ENCODE results near the gene DAGLA.

Gene DAGLA

DNA sequence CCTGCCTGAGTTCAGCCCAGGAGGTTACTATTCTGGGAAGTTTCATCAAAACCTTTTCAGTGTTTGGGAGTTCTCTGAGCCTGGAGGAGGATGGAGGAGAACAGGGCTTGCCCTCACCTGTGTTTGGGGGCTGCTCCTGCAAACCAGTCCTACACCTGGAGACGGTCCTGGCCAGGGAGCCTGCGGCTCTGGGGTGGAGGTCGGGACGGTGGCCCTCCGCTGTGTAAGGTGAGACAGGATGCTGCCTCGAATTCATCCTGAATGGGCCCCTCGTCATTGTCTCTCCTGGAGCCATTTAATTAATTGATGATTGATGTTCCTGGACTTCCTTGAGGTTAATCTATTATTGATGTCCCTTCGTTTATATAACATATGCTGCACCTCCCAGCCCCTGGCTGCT lies 6.3 kb downstream of the DAGLA start:
- DNase-seq, result no peak
- in situ Hi-C loops (cut with MboI; ENCODE audit: low pct_unique_long_range_greater_than_20kb, low sequenced_read_pairs), result no loop called here

- in situ Hi-C loops (cut with MboI; ENCODE audit: low pct_unique_long_range_greater_than_20kb, low sequenced_read_pairs), result no loop called here
- no peak for DNase-seq
These were observed 7.2 kb downstream of the DAGLA start for GRCh38 chr11:61687420-61687819.

DNA sequence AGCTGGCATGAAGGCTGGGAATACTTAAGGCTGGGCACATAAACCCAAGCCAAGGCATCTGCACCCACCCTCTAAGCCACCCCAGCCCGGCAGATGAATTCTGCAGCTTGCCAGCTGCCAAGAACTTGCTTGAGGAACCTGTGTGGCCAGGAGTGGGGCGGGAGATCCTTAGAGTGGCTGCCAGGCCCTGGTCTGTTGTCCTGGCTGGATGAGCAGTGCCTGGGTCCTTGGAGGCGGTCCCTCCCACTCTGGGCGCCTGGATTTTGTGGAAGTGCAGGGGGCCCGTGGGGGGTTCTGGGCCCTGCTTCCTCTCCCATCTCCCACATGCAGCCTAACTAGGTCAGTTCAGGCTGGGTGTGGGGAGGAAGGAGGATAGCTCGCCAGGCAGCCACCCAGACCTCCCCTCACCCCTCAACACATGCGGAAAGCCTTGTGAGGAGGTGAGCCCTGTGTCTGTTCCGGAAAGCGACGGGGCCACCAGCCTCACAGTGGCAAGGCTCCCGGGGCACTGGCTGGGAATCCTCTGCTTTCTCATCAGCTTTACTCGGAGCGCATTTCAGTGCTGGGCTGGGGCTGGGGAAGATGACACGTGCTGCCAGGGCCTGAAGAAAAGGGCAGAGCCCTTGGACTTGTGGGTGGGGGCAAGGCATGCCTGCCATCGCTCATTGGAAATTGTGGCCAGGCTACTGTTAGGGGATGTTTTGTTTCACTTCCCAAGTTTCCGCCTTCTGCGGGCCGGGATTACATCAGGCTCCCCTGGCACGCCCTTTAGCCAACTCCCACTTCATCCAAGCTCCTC lies 8.4 kb downstream of the DAGLA start:
- in situ Hi-C loops (cut with MboI; ENCODE audit: low pct_unique_long_range_greater_than_20kb, low sequenced_read_pairs), result no loop called here
- no peak for DNase-seq

DNA sequence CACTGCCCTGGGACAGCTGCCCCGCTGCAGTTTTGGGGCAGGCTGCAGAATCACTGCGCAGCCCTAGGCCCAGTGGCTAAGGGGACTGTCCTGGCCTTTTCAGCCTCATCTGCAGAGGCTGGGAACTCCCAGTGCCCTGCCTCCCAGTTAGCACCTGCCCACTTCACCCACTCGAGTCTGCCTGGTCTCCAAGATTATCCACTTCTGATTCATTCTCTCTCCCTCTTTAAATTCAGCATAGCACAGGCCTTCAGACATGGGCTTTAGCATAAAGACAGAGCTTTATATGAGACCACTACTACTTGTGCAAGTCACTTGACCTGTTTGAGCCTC lies 8.9 kb downstream of the DAGLA start:
- no peak for DNase-seq
- in situ Hi-C loops (cut with MboI; ENCODE audit: low pct_unique_long_range_greater_than_20kb, low sequenced_read_pairs), result no loop called here

DNA sequence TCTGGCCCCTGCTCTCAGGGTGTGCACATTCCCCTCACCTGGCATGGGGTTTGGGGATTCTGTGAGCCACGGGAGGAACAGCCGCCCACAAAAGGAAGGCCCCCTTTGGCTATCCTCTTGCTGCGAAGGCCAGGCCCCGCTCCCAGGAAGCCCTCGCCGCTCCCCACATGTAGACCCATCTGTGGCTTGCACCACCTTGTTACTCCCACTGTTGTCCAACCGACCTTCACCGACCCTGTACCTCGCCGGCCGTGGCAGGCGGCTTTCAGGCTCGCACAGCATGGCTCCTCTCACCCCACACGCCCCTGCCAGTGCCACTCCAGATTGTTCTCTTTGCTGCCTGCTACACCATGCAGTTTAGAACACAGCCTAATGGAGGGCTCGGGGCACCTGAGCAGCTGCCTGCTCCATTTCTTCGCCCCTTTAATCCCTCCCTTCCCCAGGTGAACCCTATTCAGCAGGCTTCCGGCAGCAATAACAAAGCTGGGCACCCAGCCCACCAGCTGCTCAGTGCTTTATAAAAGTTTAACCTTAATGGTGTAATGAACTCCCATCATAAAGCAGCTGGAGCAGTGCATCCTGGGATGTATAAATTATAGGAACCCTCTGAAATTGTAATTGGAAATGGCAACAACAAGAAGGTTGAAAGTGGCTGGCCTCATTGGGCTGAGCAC lies 10.7 kb downstream of the DAGLA start:
- DNase-seq, result no peak
- in situ Hi-C loops (cut with MboI; ENCODE audit: low pct_unique_long_range_greater_than_20kb, low sequenced_read_pairs), result no loop called here

DNA sequence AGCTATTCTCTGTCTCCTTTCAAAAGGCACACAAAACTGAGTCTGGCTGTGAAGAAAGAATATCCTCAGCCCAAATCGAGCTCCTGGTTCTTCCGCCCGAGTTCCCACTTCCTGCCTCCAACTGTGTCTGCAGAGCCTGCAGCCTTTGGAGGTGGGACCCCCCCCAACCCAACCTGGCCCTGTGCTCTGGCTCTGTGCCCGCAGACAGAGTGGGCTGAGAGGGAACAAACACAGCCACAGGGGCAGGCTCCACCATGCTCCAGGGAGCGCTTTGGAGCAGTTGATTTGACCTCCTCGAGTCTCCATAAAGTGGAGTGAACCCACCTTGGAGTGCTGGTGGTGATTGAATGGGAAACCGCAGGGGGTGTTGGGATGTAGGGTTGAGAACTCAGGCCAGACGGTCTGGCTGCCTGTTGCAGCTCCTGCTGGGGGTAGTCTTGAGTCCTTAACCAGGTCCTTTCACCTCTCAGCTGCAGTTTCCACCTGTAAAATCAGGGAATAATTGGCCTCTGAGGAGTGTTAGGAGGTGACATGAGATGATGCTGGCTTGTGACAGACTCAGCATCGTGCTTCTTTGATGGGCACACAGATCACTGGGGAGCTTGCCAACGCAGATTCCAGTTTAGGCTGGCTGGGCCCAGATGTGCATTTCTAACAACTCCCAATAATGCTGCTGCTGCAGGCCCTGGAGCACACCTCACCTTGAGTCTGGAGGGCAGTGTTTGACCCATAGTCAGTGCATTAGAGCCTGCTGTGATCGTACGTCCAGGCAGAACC lies 11.4 kb downstream of the DAGLA start:
- no peak for DNase-seq
- in situ Hi-C loops (cut with MboI; ENCODE audit: low pct_unique_long_range_greater_than_20kb, low sequenced_read_pairs), result no loop called here

DNA sequence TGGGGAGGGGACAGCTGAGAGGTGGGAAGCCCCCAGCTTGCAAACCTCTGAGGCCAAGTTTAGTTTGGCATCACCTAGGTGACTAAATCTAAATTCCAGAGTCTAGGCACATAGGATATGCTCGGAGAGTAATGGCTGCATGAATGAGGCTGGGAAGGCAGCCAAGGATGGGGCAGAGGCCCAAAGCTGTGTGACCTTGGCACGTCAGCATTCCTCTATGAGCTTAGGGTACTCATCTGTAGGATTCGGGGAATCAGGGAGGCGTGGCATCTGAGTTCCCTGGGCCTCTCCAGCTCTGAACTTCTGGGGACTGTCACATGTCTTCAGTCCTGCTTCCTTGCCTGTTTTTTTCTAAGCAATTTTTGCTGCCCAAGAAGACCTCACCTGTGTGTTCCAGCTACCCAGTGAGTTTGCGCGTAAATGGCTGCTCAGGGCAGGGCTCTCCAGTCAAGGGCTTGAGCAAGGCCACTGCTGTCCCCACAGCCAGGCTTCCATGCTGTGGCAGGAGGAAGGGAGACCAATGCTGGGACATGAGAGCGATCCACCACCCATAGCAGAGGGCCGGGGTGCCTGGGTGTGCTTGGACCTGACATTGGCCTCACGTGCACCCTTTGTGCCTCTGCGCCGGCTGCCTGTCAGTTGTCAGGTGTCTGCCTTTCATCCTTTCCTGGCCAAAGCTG lies 13.9 kb downstream of the DAGLA start:
- no peak for DNase-seq
- in situ Hi-C loops (cut with MboI; ENCODE audit: low pct_unique_long_range_greater_than_20kb, low sequenced_read_pairs), result no loop called here

GRCh38 chr11:61694602-61694939 lies 14.4 kb downstream of the DAGLA start:
- no peak for DNase-seq
- in situ Hi-C loops (cut with MboI; ENCODE audit: low pct_unique_long_range_greater_than_20kb, low sequenced_read_pairs), result no loop called here

GRCh38 chr11:61694946-61695706 lies 14.9 kb downstream of the DAGLA start:
- DNase-seq, result no peak

DNA sequence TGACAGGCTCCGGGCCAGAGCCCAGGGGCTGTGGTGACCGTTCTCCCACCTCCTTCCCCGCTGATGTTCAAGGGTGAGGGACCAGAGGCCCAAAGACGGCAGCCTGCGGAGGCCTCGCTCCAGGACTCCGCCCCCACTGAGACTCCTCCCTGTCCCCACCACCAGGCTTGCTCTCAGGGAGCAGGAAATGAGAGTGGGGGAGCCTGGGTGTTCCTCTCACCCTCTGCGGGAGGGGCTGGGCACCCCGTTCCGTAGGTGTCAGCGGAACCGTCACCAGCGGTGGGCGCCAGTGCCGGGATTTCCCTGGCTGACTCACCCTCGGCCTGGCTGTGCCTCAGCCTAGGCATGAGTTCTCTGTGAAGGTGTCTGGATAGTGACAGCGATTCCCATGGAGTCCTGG lies 15.7 kb downstream of the DAGLA start:
- in situ Hi-C loops (cut with MboI; ENCODE audit: low pct_unique_long_range_greater_than_20kb, low sequenced_read_pairs), result no loop called here
- DNase-seq, result no peak

More at GRCh38 chr11:61694946-61695706, 14.9 kb downstream of the DAGLA start:
- in situ Hi-C loops (cut with MboI; ENCODE audit: low pct_unique_long_range_greater_than_20kb, low sequenced_read_pairs), result no loop called here

DNA sequence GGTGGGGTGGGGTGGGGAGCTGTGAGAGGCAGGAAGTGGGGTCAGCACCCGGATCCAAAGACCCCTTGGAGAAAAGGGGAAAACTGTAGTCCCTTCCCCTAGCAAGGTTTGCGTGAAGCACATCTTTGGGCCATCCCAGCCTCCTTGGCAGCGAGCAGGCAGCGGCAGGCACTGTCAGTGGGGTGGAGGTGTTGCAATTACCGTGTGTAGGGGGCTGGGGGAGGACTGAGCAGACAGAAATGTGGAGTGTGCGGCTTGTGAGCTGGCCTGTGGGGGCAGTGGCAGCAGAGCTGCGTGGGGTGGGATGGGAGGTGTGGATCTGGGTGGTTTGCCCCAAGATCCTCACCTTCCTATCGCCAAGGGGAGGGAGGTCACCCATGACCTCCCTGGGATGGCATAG lies 16.4 kb downstream of the DAGLA start:
- in situ Hi-C loops (cut with MboI; ENCODE audit: low pct_unique_long_range_greater_than_20kb, low sequenced_read_pairs), result no loop called here
- DNase-seq, result no peak

GRCh38 chr11:61697078-61697502 lies 16.9 kb downstream of the DAGLA start:
- in situ Hi-C loops (cut with MboI; ENCODE audit: low pct_unique_long_range_greater_than_20kb, low sequenced_read_pairs), result no loop called here

GRCh38 chr11:61697764-61698163 lies 17.6 kb downstream of the DAGLA start:
- in situ Hi-C loops (cut with MboI; ENCODE audit: low pct_unique_long_range_greater_than_20kb, low sequenced_read_pairs), result no loop called here

More at GRCh38 chr11:61697078-61697502, 16.9 kb downstream of the DAGLA start:
- DNase-seq, result no peak

DNA sequence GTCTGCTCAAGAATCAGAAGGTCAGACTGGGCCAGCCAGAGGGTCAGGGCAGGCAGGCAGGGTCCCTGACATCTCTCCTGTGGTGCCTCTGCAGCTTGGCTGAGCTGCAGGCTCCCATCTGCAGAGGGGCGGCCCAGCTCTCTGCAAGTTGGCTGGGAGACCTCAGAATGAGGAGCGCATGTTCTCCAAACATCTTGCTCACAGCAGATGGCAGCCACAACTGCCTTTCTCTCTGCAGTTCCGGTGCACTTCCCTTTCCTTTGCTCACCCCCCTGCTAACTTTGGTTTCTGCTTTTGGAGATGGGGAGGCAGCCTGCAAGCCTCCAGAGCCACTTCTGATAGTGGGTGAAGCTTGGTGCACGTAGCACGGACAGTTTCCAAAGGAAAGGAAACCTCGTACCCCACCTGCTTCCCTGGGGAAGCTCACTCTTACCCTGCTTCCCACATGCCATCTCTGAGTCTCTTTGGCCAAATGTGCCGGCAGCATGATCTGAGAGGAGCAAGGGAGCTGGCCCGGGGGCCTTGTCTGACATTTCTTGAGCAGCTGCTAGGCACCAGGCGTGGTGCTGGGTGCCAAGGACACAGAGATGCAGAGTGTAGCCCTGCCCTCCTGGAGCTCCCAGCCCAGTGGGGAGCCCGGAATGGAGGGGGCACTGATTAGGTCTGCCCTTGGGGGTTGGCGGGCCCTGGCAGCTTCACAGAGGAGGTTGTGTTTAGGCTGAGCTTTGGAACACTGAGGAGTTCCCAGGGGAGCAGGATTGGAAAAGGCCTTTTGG lies 18.2 kb downstream of the DAGLA start:
- peak; percentile 79 for DNase-seq
- in situ Hi-C loops (cut with MboI; ENCODE audit: low pct_unique_long_range_greater_than_20kb, low sequenced_read_pairs), result no loop called here

More at GRCh38 chr11:61697764-61698163, 17.6 kb downstream of the DAGLA start:
- no peak for DNase-seq

GRCh38 chr11:61699737-61700160 lies 19.6 kb downstream of the DAGLA start:
- DNase-seq, result no peak
- in situ Hi-C loops (cut with MboI; ENCODE audit: low pct_unique_long_range_greater_than_20kb, low sequenced_read_pairs), result no loop called here

- DNase-seq, result no peak
These were observed 20.0 kb downstream of the DAGLA start for GRCh38 chr11:61700212-61700611.

DNA sequence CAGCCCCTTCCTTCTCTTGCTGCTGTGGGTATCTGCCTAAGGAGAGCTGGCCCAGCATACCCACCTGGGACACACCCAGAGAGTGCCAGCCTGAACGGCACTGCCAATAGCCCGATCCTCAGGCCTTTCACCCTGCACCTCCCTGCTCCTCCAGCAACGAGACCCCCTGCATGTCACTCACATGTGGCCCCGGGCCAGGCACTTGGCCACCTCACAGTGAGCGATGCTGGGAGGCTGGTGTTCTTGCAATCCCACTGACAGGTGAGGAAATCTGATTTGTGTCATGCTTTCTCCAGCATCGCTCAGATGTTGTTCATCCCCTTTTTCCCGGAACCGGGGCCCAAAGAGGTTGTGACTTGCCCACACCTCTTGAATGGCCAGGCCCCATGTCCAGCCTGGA lies 20.5 kb downstream of the DAGLA start:
- no peak for DNase-seq
- in situ Hi-C loops (cut with MboI; ENCODE audit: low pct_unique_long_range_greater_than_20kb, low sequenced_read_pairs), result no loop called here

More at GRCh38 chr11:61700212-61700611, 20.0 kb downstream of the DAGLA start:
- in situ Hi-C loops (cut with MboI; ENCODE audit: low pct_unique_long_range_greater_than_20kb, low sequenced_read_pairs), result no loop called here

GRCh38 chr11:61701242-61701886 lies 21.2 kb downstream of the DAGLA start:
- in situ Hi-C loops (cut with MboI; ENCODE audit: low pct_unique_long_range_greater_than_20kb, low sequenced_read_pairs), result no loop called here
- peak; percentile 84 for DNase-seq
